ENCODE measurements around the gene CDK5R1.

DNA sequence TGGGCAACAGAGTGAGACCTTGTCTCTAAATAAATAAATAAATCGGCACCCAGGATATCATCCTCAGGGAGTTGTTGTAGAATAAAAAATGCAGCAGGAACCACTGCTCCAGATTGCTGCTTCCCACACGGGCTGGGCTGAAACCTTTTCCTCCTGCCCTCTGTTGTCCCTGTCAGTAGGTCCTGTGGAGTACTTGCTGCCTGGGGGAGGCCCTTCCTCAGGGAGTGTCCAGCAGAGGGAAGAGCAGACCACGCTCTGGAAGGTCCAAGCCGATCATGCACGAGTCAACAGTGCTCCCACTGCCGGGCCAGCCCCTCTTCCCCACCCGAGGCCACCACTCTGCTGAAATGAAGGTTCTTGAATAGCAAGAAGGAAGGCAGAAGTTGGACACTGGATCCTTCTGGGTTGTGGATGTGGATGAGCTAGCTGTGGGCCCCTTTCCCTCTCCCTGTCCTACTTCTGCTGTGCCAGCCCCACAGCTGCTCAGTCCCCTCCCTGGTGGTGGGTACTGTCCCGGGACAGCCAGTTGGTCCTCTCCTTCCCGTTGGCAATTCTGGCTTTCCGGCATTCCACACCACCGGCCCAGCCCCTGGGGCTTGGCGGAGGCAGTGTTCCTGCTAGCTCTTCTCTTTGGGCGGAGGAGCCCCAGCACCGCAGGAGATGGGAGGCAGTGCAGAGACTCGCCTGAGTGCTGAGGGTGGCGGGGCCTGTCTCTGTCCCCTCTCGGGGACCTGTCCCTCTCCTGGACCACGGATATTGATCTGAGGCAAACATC lies 10.8 kb downstream of the CDK5R1 start:
- TF ChIP-seq CTCF (conservative IDR thresholded peaks at IDR 0.05; ENCODE audit: low read depth, low read length) (no peak), EZH2 (IDR thresholded peaks at IDR 0.05; ENCODE audit: borderline replicate concordance, low read depth, low read length, poor library complexity, severe bottlenecking) (no peak)

All from A673 (cell line).